ENCODE data around the gene NUP43.
"Not testable (repeated sequence)": the region's sequence is repeated elsewhere in the genome, so short reads cannot be mapped to it uniquely, and the experiment has no call there.

Gene NUP43

GRCh38 chr6:149745252-149745651 is 1.1 kb downstream of the NUP43 start:
- not testable (repeated sequence) for DNase-seq

- DNase-seq, result no peak
These were observed 11.4 kb downstream of the NUP43 start for GRCh38 chr6:149734915-149735314.

- no peak for DNase-seq
These were observed 13.1 kb downstream of the NUP43 start for GRCh38 chr6:149733089-149733720.

GRCh38 chr6:149729824-149730223 is 16.5 kb downstream of the NUP43 start:
- no peak for DNase-seq

GRCh38 chr6:149728499-149729234 is 17.7 kb downstream of the NUP43 start:
- no peak for DNase-seq

- no peak for DNase-seq
These were observed 18.4 kb downstream of the NUP43 start for GRCh38 chr6:149727793-149728498.

- DNase-seq, result no peak
These were observed 20.5 kb downstream of the NUP43 start for GRCh38 chr6:149725785-149726184.

GRCh38 chr6:149723771-149724417 is 22.4 kb downstream of the NUP43 start:
- no peak for DNase-seq

GRCh38 chr6:149723262-149723661 is 23.1 kb downstream of the NUP43 start:
- no peak for DNase-seq

GRCh38 chr6:149719531-149719930 is 26.8 kb downstream of the NUP43 start:
- DNase-seq, result no peak

- peak; percentile 52 for DNase-seq
These were observed 28.5 kb downstream of the NUP43 start, which contains the start of gene LATS1 for GRCh38 chr6:149717588-149718458. TSS of gene LATS1 (minus strand) at chr6:149718101. CDS start at chr6:149702126, 15,975 bp downstream.

- no peak for DNase-seq
These were observed 29.1 kb downstream of the NUP43 start for GRCh38 chr6:149717255-149717587.

- no peak for DNase-seq
These were observed 30.0 kb downstream of the NUP43 start for GRCh38 chr6:149716181-149716963.

- DNase-seq, result no peak
These were observed 31.9 kb downstream of the NUP43 start for GRCh38 chr6:149714442-149714841.

- no peak for DNase-seq
These were observed 34.6 kb downstream of the NUP43 start for GRCh38 chr6:149711711-149712110.

GRCh38 chr6:149701714-149702113 is 44.6 kb downstream of the NUP43 start:
- DNase-seq, result no peak

- DNase-seq, result no peak
These were observed 47.2 kb downstream of the NUP43 start for GRCh38 chr6:149699150-149699549.

- no peak for DNase-seq
These were observed 48.2 kb downstream of the NUP43 start for GRCh38 chr6:149698175-149698574.

- DNase-seq, result no peak
These were observed 49.4 kb downstream of the NUP43 start for GRCh38 chr6:149696901-149697300.

- DNase-seq, result no peak
These were observed 51.4 kb downstream of the NUP43 start for GRCh38 chr6:149694921-149695320.

- DNase-seq, result no peak
These were observed 55.1 kb downstream of the NUP43 start for GRCh38 chr6:149691201-149691600.

- no peak for DNase-seq
These were observed 60.1 kb downstream of the NUP43 start for GRCh38 chr6:149686230-149686629.
